Measurements from ENCODE around the gene DEPDC5. TPM values are rescaled to one million over a fixed set of nuclear protein-coding genes. Genes with fewer than 3 reads are reported as not detected.

Gene DEPDC5
- total and polyA plus RNA-seq, 9 of the 15 experiments (the other 6 are each of a cell fraction or from before 2014, with no cell fraction given): 2.3 to 12.3 (median 10.7) TPM

GRCh38 chr22:31943978-31944699 lies 190.3 kb downstream of the DEPDC5 start, which contains the start of gene YWHAH (continued):
- peak; percentile 67; the same call in 1 of the 2 replicates for TF ChIP-seq KLF13 (tag; IDR thresholded peaks at IDR 0.05; ENCODE audit: borderline replicate concordance, low read depth)
- no peak for TF ChIP-seq ILK (tag; IDR thresholded peaks at IDR 0.05; ENCODE audit: borderline replicate concordance, low read depth)
- peak; percentile 72; the same call in 1 of the 2 replicates for TF ChIP-seq NKRF (IDR thresholded peaks at IDR 0.05; ENCODE audit: borderline replicate concordance)
- peak; percentile 84 for TF ChIP-seq MAX (CRISPR knock-in tag; IDR thresholded peaks at IDR 0.05)
- peak; percentile 94 for TF ChIP-seq NRF1 (conservative IDR thresholded peaks at IDR 0.05 in 1 of 2, IDR thresholded peaks at IDR 0.05 in 1 of 2)
- no peak for TF ChIP-seq ARID3B (CRISPR knock-in tag; IDR thresholded peaks at IDR 0.05; ENCODE audit: borderline replicate concordance)
- TF ChIP-seq THAP12 (CRISPR knock-in tag; IDR thresholded peaks at IDR 0.05): peak; percentile 85
- no peak for TF ChIP-seq XRCC4 (IDR thresholded peaks at IDR 0.05; ENCODE audit: extremely low read depth, insufficient read depth, insufficient read length)
- TF ChIP-seq MYC (IDR thresholded peaks at IDR 0.05; ENCODE audit: low read depth, low read length): peak; percentile 84
- TF ChIP-seq MYC (CRISPR knock-in tag; IDR thresholded peaks at IDR 0.05; ENCODE audit: borderline replicate concordance, low read depth): no peak
- TF ChIP-seq JUNB (CRISPR knock-in tag; conservative IDR thresholded peaks at IDR 0.05): peak; percentile 66; the same call in 1 of the 2 replicates
- no peak for TF ChIP-seq CSDE1 (IDR thresholded peaks at IDR 0.05)
- no peak for TF ChIP-seq ZFPM2 (CRISPR knock-in tag; IDR thresholded peaks at IDR 0.05)
- TF ChIP-seq GATAD2B (IDR thresholded peaks at IDR 0.05; ENCODE audit: borderline replicate concordance): 0 out of 2 replicates have a peak, but pooled peaks have one; percentile 17
- TF ChIP-seq TBP (optimal IDR thresholded peaks at IDR 0.05; ENCODE audit: low read depth, low read length): peak; percentile 92
- peak; percentile 36 for TF ChIP-seq HMGN3 (IDR thresholded peaks at IDR 0.05; ENCODE audit: borderline replicate concordance, extremely low read depth, insufficient read length, low read depth, low read length)
- no peak for TF ChIP-seq NFYB (IDR thresholded peaks at IDR 0.05; ENCODE audit: extremely low read depth, insufficient read length)
- TF ChIP-seq SRF (CRISPR knock-in tag; IDR thresholded peaks at IDR 0.05): no peak
- TF ChIP-seq NELFE (IDR thresholded peaks at IDR 0.05; ENCODE audit: insufficient read depth, insufficient read length): no peak

All from K562 (cell line).